Measurements from ENCODE around the gene LAMB4. TPM values are rescaled to one million over a fixed set of nuclear protein-coding genes. Genes with fewer than 3 reads are reported as not detected.

The LAMB4 gene
- total and polyA plus RNA-seq, 2 experiments from 2014 or later, result 0.16 TPM; not detected in 1

DNA sequence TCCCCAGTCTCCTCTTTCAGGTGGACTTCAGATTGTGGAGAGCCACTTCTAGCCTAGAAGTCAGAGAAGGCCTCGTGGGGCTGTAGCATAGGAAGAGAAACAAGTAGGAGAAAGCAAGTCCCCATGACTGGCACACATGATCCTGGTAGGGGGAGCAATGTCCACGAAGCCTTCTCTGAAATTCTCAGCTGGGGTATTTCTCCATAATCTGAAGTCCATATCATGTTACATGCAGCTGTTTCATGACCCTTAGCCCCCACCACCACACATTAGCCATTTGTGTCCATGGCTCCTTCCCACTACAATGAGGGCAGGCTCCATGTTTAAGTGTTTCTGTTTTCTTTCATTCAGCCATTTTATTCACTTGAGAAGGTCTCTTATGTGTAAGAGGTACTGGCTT, 43.2 kb downstream of the LAMB4 start:
- no peaks in the 10 kb centered on the region for H3K9me2 ChIP-seq (ENCODE audit: insufficient read depth)
- no peaks in the 10 kb centered on the region for H3K79me2 ChIP-seq (ENCODE audit: insufficient read depth)
- H3K9me3 ChIP-seq (ENCODE audit: low read depth), result no peaks in the 10 kb centered on the region
- TF ChIP-seq EZH2 (IDR thresholded peaks at IDR 0.05; ENCODE audit: insufficient read depth, poor library complexity, severe bottlenecking) (no peak), EZH2phosphoT487 (IDR thresholded peaks at IDR 0.05; ENCODE audit: insufficient read depth, low read depth) (no peak)
- no peak overlapping the region for H3K4me2 ChIP-seq (ENCODE audit: unreplicated experiment)
- WGBS, 2 experiments (ENCODE audit: low coverage in 1 of 2, low lambda C conversion rate in 2 of 2, missing lambda C conversion rate in 2 of 2), result 80 to 98% methylated on average over 2 of the region's 2 CpGs
- no peaks in the 10 kb centered on the region for H3K27me3 ChIP-seq (replicated peaks; ENCODE audit: insufficient read depth)
- no peak overlapping the region for H3K9ac ChIP-seq
- no peak overlapping the region for H2AFZ ChIP-seq
- no peak overlapping the region for H3K27ac ChIP-seq
- no peak overlapping the region for H3K4me3 ChIP-seq
- H3K4me1 ChIP-seq (ENCODE audit: insufficient read depth), result peaks cover 20% of the 10 kb centered on the region; the same call in 1 of the 2 replicates
- no peaks in the 10 kb centered on the region for H4K20me1 ChIP-seq (ENCODE audit: insufficient read depth)
- no peak for DNase-seq
- H3K36me3 ChIP-seq (ENCODE audit: low read depth), result no peaks in the 10 kb centered on the region
- no peaks in the 10 kb centered on the region for H3F3A ChIP-seq (ENCODE audit: insufficient read depth)
- in situ Hi-C loops (cut with MboI), result no loop called here

DNA sequence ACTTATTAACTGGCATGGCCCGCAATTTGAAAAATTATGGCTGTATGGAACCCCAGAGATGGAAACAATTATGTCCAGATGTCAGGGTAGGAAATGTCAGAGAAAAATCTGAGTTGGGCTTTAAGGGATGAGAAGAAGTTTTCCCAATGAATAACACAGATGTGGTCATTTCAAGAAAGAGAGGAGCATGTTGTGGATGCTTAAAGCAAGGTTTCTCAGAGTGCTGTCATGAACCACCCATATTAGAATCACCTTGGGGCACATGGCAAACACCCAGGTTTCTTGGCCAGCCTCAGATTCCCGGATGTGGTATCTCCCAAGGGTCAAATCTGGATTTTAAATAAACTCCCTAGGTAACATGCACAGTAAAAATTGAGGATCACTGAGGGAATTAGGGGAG, 43.6 kb downstream of the LAMB4 start:
- Histone ChIP-seq H3K36me3 (ENCODE audit: low read depth) (no peaks in the 10 kb centered on the region), H3K79me2 (ENCODE audit: insufficient read depth) (no peaks in the 10 kb centered on the region), H3K27me3 (replicated peaks; ENCODE audit: insufficient read depth) (no peaks in the 10 kb centered on the region), H3K4me2 (ENCODE audit: unreplicated experiment) (no peak overlapping the region), H3K4me1 (ENCODE audit: insufficient read depth) (peaks cover 20% of the 10 kb centered on the region; the same call in 1 of the 2 replicates), H3K9me2 (ENCODE audit: insufficient read depth) (no peaks in the 10 kb centered on the region), H2AFZ (no peak overlapping the region), H3K27ac (no peak overlapping the region), H3K9ac (no peak overlapping the region), H4K20me1 (ENCODE audit: insufficient read depth) (no peaks in the 10 kb centered on the region), H3K9me3 (ENCODE audit: low read depth) (no peaks in the 10 kb centered on the region), H3K4me3 (no peak overlapping the region), H3F3A (ENCODE audit: insufficient read depth) (no peaks in the 10 kb centered on the region)
- TF ChIP-seq EZH2 (IDR thresholded peaks at IDR 0.05; ENCODE audit: insufficient read depth, poor library complexity, severe bottlenecking), result no peak
- no peak for TF ChIP-seq EZH2phosphoT487 (IDR thresholded peaks at IDR 0.05; ENCODE audit: insufficient read depth, low read depth)
- in situ Hi-C loops (cut with MboI), result no loop called here
- 49 to 58% methylated on average over 2 of the region's 2 CpGs for WGBS, 2 experiments (ENCODE audit: low coverage in 1 of 2, low lambda C conversion rate in 2 of 2, missing lambda C conversion rate in 2 of 2)
- DNase-seq, result peak; percentile 27

DNA sequence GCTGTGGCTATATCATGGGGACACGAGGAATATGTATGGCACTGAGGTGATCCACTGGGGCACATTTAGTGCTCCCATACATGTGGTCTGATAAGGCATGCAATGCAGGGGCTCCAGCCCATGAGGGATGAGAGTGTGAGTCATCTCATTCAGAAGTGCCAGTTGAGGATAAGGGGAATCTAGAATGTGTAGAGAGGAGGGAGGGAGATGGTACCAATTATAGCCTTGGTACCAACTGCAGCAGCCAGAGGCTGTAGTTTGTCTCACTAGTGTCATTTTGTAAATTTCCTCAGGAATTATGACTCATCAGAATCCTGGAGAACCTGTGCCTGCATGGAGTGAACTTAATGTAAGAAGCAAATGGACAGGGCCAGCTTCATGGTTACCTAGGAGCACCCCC, 46.2 kb downstream of the LAMB4 start:
- in situ Hi-C loops (cut with MboI), result no loop called here
- Histone ChIP-seq H2AFZ (no peak overlapping the region), H3K9ac (no peak overlapping the region), H3K27ac (no peak overlapping the region), H3F3A (ENCODE audit: insufficient read depth) (peaks cover 13% of the 10 kb centered on the region), H3K79me2 (ENCODE audit: insufficient read depth) (no peaks in the 10 kb centered on the region), H3K4me1 (ENCODE audit: insufficient read depth) (peaks cover 38% of the 10 kb centered on the region), H3K9me3 (ENCODE audit: low read depth) (no peaks in the 10 kb centered on the region), H3K9me2 (ENCODE audit: insufficient read depth) (no peaks in the 10 kb centered on the region), H3K36me3 (ENCODE audit: low read depth) (no peaks in the 10 kb centered on the region), H3K27me3 (replicated peaks; ENCODE audit: insufficient read depth) (no peaks in the 10 kb centered on the region), H3K4me2 (ENCODE audit: unreplicated experiment) (no peak overlapping the region), H3K4me3 (no peak overlapping the region), H4K20me1 (ENCODE audit: insufficient read depth) (no peaks in the 10 kb centered on the region)
- WGBS, 2 experiments (ENCODE audit: low coverage in 1 of 2, low lambda C conversion rate in 2 of 2, missing lambda C conversion rate in 2 of 2), result 93 to 94% methylated on average over 1 of the region's 1 CpG
- DNase-seq, result peak; percentile 52
- TF ChIP-seq EZH2 (IDR thresholded peaks at IDR 0.05; ENCODE audit: insufficient read depth, poor library complexity, severe bottlenecking) (no peak), EZH2phosphoT487 (IDR thresholded peaks at IDR 0.05; ENCODE audit: insufficient read depth, low read depth) (no peak)

DNA sequence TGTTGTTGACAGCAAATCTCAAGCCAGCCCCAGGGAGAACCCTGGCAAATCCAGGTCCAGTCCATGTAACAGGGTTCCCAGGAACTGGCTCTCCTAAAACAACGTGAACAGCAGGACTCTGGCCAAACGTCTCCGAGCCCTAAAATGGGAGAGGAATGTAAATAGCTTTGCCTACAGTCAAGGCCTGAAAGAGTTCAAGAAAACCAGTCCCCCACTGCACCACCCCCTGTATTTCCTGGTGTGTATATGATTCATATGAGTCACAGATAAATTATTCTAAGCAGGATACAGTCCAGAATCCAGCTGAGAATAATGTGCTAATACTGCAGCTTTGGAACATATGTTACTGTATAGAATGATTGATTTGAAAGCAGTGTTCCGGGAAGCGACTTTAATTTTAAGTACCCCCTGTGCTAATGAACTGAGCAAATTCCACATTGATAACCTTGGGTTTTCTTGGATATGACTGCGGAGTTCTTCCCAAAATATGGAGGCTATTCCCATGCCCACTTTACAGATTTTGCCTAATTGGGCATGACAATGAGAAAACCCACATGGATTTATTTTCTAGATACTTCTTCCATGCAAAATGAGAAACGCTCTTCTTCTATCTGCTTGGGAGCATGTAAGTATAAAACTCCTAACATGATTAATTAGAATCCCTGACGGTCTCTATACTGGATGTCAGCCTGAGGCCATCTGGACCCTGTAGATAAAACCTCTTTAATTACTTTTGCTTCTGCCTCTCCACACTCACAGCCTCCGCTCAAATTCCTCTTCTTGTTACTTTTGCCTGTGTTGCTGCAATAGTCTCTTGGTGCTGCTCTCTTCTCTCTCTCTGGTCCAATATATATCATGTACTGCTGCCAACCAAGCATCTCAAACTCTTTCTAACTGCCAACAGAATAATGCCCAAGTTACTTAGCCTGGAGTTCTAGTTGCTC, 50.2 kb downstream of the LAMB4 start:
- WGBS, 2 experiments (ENCODE audit: low coverage in 1 of 2, low lambda C conversion rate in 2 of 2, missing lambda C conversion rate in 2 of 2), result 43 to 47% methylated on average over 9 of the region's 9 CpGs
- peak; percentile 87 for DNase-seq
- no peak for TF ChIP-seq EZH2 (IDR thresholded peaks at IDR 0.05; ENCODE audit: insufficient read depth, poor library complexity, severe bottlenecking)
- no peak for TF ChIP-seq EZH2phosphoT487 (IDR thresholded peaks at IDR 0.05; ENCODE audit: insufficient read depth, low read depth)

More for the DNA sequence above, 50.2 kb downstream of the LAMB4 start:
- no peaks in the 10 kb centered on the region for H3K9me3 ChIP-seq (ENCODE audit: low read depth)
- in situ Hi-C loops (cut with MboI), result no loop called here
- peaks cover 18% of the 10 kb centered on the region for H3F3A ChIP-seq (ENCODE audit: insufficient read depth)
- H4K20me1 ChIP-seq (ENCODE audit: insufficient read depth), result no peaks in the 10 kb centered on the region
- no peaks in the 10 kb centered on the region for H3K36me3 ChIP-seq (ENCODE audit: low read depth)
- peak overlapping the region; percentile 13 for H3K4me3 ChIP-seq
- no peaks in the 10 kb centered on the region for H3K79me2 ChIP-seq (ENCODE audit: insufficient read depth)
- H3K4me1 ChIP-seq (ENCODE audit: insufficient read depth), result peaks cover 36% of the 10 kb centered on the region
- H3K9me2 ChIP-seq (ENCODE audit: insufficient read depth), result no peaks in the 10 kb centered on the region
- H3K27ac ChIP-seq, result peak overlapping the region; percentile 70
- H2AFZ ChIP-seq, result peak overlapping the region; percentile 72
- peak overlapping the region; percentile 64 for H3K4me2 ChIP-seq (ENCODE audit: unreplicated experiment)
- H3K9ac ChIP-seq, result peak overlapping the region; percentile 13
- H3K27me3 ChIP-seq (replicated peaks; ENCODE audit: insufficient read depth), result no peaks in the 10 kb centered on the region

All from GM23248 (cell line).